OCI-M2 (cell line): Measurements from ENCODE around the gene CFAP58.
"Not testable (repeated sequence)": the region's sequence is repeated elsewhere in the genome, so short reads cannot be mapped to it uniquely, and the experiment has no call there.

Experiments used
- DNase-seq: peaks from one replicate; lab custom pipeline; 2025; ENCODE audit not compliant: unreplicated experiment; lab: John Stamatoyannopoulos, UW

Gene CFAP58

GRCh38 chr10:104430360-104430759, 76.7 kb downstream of the CFAP58 start:
- no peak for DNase-seq

- DNase-seq: no peak
These were observed 80.0 kb downstream of the CFAP58 start for GRCh38 chr10:104433669-104434068.

- no peak for DNase-seq
These were observed 81.0 kb downstream of the CFAP58 start for GRCh38 chr10:104434601-104435000.

GRCh38 chr10:104435822-104436221, 82.2 kb downstream of the CFAP58 start:
- DNase-seq: no peak

- DNase-seq: no peak
These were observed 83.6 kb downstream of the CFAP58 start for GRCh38 chr10:104437226-104437625.

GRCh38 chr10:104440221-104440620, 86.6 kb downstream of the CFAP58 start:
- DNase-seq: no peak

- no peak for DNase-seq
These were observed 87.8 kb downstream of the CFAP58 start for GRCh38 chr10:104441329-104442000.

GRCh38 chr10:104445359-104445758, 91.7 kb downstream of the CFAP58 start:
- no peak for DNase-seq

GRCh38 chr10:104446151-104446550, 92.5 kb downstream of the CFAP58 start:
- no peak for DNase-seq

- DNase-seq: no peak
These were observed 93.7 kb downstream of the CFAP58 start for GRCh38 chr10:104447331-104447730.

- DNase-seq: no peak
These were observed 94.3 kb downstream of the CFAP58 start for GRCh38 chr10:104447906-104448305.

GRCh38 chr10:104449391-104449790, 95.8 kb downstream of the CFAP58 start:
- no peak for DNase-seq

GRCh38 chr10:104450490-104450889, 96.9 kb downstream of the CFAP58 start:
- no peak for DNase-seq

GRCh38 chr10:104450954-104451353, 97.3 kb downstream of the CFAP58 start:
- DNase-seq: no peak

- no peak for DNase-seq
These were observed 99.3 kb downstream of the CFAP58 start for GRCh38 chr10:104452977-104453376.

- DNase-seq: no peak
These were observed 103.3 kb downstream of the CFAP58 start for GRCh38 chr10:104456802-104457542.

- no peak for DNase-seq
These were observed 103.9 kb downstream of the CFAP58 start for GRCh38 chr10:104457543-104457828.

GRCh38 chr10:104465575-104465974, 111.9 kb downstream of the CFAP58 start:
- DNase-seq: not testable (repeated sequence)

- DNase-seq: not testable (repeated sequence)
These were observed 115.2 kb downstream of the CFAP58 start for GRCh38 chr10:104468818-104469217.

- no peak for DNase-seq
These were observed 118.9 kb downstream of the CFAP58 start for GRCh38 chr10:104472505-104472904.

- no peak for DNase-seq
These were observed 119.5 kb downstream of the CFAP58 start for GRCh38 chr10:104472957-104473745.

GRCh38 chr10:104478380-104478779, 124.7 kb downstream of the CFAP58 start:
- no peak for DNase-seq
